ENCODE results near the gene NCMAP.
"Not testable (repeated sequence)": the region's sequence is repeated elsewhere in the genome, so short reads cannot be mapped to it uniquely, and the experiment has no call there.

The NCMAP gene

GRCh38 chr1:24544239-24544638 lies 11.6 kb upstream of the NCMAP start:
- DNase-seq, result no peak

- DNase-seq, result no peak
Measured at GRCh38 chr1:24545662-24546061, 10.2 kb upstream of the NCMAP start.

- DNase-seq, result no peak
Measured at GRCh38 chr1:24547195-24547594, 8.7 kb upstream of the NCMAP start.

DNA sequence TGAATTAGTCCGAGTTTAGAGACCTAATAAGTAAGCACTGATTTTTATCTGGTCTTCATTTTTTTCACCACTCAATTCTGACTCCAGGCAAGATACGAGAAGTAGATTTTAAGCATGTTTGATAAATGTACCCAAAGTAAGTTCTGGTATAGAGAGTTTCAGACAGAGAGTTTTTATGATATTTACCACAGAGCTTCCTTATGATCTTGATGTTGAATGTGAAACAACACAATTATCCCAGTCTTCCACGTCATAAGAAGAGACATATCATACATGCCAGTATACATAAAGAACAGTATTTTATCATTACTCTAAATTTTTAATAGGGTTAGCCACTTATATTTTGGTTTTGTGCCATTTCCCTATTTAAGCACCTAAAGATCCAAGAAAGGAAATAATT lies 7.8 kb upstream of the NCMAP start:
- no peak for DNase-seq

DNA sequence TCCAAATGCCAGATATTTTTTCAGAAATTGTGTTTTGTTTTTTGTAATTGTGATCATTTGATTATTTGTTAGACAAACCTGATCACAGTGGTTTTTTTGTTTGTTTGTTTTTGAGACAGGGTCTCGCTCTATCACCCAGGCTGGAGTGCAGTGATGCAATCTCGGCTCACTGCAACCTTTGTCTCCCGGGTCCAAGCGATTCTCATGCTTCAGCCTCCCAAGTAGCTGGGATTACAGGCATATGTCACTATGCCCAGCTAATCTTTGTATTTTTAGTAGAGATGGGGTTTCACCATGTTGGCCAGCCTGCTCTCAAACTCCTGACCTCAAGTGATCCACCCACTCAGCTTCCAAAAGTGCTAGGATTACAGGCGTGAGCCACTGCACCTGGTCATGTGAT lies 6.7 kb upstream of the NCMAP start:
- not testable (repeated sequence) for DNase-seq

DNA sequence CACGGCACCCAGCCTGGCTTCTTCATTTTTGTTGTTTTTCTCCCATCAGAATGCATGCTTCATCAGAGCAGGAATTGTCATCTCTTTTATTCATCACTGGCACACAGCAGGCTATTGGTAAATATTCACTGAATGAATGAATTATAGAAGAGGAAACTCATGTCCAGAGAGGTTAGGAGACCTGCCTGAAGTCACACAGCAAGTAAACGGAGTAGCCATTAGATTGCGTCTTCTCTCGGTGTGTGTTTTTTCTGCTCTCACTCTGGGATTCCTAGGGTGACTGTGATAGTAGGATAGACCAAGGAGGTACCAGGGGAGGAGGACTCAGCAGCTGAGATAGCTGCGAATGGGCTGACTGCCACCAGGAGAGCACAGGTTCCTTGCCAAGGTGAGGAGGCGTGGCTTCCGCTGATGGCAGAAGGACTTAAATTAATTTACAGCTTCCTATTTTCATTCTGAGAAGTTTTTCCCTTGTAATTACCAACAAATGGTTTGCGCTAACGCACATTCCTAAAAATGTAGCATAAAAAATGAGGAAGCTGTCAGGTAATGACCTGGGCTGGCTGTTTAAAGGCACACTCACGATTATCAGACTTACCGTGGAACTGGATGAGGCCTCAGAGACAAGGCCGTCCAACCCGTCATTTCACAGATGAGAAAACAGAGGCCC lies 4.5 kb upstream of the NCMAP start:
- DNase-seq, result no peak

GRCh38 chr1:24551960-24552571 lies 3.8 kb upstream of the NCMAP start:
- DNase-seq, result no peak

DNA sequence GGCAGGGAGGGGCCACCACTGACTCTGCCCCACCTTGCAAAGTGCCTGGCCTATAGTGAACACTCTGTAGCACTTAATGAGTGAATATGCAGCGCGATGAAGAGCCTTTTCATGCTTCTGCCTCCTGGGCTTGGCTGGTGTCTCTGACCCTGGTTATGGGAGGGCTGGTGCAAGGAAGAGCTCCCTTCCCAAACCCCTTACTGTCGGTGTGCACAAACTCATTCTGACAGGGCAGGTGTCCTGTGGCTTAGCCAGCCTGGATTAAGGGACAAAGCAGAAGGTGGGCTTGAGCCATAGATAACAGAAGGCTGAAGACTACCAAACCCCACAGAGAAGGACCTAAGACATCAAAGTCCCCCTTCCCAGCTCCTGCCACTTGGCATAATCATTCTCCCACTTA lies 2.0 kb upstream of the NCMAP start:
- DNase-seq, result no peak

GRCh38 chr1:24554714-24555113 lies 1.2 kb upstream of the NCMAP start:
- no peak for DNase-seq

DNA sequence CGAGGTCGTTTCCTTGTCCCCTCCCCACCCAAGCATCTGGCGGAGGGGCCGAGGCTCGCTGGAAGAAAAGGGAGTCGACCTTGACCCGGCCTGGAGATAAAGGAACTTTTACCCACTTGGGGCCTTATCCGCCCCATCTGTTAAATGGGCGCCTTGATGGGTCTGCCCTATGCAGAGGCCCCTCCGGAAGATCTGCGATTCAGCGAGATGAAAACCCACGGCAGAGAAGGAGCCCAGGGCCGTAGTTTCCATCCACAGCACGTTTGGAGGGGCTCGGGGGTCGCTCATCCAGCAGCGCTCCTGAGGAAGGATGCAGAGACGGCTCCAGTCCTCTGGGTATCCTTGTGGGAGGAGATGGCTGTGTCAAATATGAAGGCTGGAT lies 518 bp downstream of the NCMAP start:
- DNase-seq, result no peak

- DNase-seq, result no peak
Measured at GRCh38 chr1:24557220-24557619, 1.3 kb downstream of the NCMAP start.

GRCh38 chr1:24557711-24558131 lies 1.8 kb downstream of the NCMAP start:
- DNase-seq, result no peak

GRCh38 chr1:24558455-24558854 lies 2.6 kb downstream of the NCMAP start:
- DNase-seq, result no peak

GRCh38 chr1:24558902-24559791 lies 3.3 kb downstream of the NCMAP start:
- DNase-seq, result no peak

- DNase-seq, result no peak
Measured at GRCh38 chr1:24560361-24560760, 4.5 kb downstream of the NCMAP start.

GRCh38 chr1:24562625-24563024 lies 6.7 kb downstream of the NCMAP start:
- DNase-seq, result no peak

GRCh38 chr1:24564695-24565094 lies 8.8 kb downstream of the NCMAP start:
- no peak for DNase-seq

DNA sequence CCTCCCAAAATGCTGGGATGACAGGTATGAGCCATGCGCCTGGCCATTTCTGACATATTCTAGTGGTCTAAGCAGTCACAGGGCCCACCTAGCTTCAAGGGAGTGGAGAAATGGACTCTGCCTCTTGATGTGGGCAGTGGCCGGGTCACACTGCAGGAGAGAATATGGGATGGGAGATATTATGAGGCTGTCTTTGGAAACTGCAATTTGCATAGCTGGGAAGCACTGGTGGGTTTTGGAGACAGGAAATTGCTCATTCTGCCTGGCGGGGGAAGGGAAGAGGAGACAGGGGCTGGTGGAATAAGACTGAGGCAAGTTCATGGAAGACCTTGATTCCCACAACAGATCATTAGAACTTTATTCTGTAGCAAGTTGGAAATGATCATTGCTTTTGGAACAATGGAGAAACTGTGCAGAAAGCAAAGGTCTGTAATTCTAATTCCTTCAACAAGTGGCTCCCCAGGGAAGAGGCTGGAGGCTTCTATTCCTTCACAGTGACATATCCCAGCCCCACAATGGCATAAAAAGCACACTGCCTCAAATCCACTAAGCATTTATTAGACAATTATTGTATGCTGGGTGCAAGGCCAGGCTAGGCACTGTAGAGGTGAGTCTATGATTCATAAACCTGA lies 10.5 kb downstream of the NCMAP start:
- no peak for DNase-seq

DNA sequence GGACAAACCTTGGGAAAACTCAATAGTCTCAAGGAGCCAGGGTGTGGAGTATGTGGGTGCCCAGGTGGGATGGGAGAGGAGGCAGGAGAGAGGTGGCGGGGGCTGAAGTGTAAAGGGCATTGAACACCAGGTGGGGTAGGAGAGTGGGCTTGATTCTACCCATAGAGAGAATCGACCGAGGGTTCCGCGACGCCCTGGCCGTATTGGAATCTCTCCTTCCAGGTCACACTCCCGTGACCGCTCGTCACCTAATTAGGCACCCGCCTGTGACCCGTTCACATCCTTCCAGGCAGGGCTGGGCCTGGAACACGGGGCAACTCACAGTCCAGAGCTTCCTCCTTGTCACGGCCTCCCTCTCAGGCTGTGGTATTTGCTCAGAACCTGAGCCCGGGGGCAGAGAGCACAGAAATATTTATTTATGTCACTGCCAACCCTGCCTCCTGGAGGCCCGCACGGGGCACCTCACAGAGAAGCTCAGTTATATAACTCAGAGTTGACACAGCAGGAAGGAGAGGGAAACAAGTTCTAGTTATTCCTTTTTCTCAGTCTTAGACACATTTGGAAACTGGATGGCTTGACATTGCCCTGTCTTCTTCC lies 12.0 kb downstream of the NCMAP start:
- no peak for DNase-seq

- DNase-seq, result no peak
Measured at GRCh38 chr1:24568475-24568874, 12.6 kb downstream of the NCMAP start.

DNA sequence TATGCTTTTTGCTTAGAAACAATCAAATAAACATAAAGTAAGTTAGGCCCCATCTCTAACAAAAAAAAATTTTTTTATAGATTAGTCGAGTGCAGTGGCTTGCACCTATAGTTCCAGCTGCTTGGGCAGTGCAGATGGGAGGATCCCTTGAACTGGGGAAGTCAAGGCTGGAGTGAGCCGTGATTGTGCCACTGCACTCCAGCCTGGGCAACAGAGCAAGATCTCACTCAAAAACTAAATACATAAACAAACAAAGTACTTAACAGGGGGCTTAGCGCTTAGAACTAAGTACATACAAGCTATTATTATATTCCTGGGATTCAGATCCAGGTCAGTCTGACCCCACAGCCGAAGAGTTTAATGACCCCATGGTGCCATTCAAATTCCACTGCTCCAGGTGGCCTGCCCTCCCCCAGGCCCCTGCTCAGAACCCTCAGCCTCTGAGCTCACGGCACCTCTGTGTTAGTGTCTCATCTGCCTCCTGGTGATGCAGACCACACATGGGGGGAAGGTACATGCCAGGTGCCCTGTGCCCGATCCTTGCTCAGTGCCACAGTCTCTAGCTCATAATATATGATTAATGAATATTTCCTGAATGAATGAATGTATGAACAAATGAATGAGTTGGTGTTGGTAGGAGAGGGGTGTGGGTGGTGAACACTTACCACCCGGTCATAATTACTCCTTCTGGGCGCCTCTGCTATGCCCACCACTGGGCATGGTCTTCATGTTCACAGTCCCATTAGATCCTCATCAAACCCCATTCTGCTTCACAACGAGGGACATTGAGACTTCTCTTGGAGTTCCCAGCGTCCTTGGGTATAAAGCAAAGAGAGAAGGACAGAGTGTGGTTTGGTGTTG lies 14.6 kb downstream of the NCMAP start:
- DNase-seq, result no peak

DNA sequence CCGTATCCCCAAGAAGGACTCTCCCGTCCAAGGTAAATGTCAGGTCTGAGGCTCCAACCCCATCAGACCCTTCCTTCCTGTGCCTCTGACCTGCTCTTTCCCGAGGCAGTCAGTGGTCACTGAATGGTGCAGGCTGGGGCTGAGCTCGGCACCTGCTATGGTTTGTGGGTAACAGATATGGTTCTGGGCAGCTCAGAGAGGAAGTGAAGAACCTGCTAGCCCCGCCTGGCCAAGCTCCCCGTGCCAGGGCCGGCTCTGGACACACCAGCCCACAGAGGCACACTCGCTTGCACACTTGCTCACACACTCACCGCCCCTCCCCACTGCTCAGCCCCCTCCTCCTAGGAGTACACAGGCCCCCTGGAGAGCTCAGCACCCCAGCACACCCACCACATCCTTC lies 16.4 kb downstream of the NCMAP start:
- DNase-seq, result no peak

Measured in activated CD8-positive, alpha-beta memory T cell treated with anti-CD3 and anti-CD28 coated beads for 24 hours (primary cell).